Measurements from ENCODE around the gene PLA2G6.

Gene PLA2G6

DNA sequence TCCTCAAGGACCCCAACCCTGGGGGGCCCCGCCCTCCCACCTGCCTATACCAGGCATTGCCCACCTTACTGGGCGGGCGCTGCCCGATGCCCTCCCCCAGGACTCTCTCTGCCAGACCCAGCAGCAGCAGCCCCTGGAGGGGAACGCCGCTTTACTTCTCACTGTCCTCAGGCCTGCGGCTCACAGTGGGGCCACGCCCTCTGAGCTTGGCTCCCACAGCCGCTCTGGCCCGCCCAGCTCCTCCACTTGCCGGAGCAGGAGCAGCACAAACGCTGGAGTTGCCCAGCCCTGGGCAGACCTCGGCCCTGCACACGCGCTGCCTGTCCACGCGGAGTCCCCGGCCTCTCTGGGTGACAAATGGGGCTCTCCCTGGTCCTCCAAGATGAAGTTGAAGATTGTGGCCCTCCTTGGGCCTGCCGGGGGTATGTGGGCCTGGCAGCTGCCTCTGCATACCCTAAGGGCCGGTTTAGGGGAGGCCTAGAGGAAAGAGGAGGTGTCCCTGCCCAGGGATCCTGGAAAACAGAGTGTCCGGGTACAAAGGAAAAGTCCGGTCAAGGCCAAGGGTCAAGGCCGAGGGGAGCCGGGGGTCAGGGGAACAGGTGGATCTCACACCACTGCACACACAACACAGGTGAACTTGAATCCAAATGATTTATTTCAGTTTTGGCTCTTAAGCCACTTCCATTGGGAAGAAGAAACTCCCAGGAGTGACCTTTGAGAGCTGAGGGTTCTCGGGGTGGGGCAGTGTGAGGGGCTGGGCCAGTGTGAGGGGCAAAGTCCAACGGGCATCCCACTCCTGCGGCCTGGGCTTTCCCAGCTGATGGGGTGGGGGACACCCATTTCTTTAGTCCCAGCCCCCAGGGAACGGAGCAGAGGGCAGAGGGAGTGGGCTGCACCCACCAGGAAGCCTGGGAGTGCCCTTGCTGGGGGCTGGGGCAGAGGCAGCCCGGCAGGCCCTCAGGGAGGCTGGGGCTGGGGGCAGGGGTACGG, 70.5 kb downstream of the PLA2G6 start:
- no peak for DNase-seq (ENCODE audit: low read depth in 2 of 2)

DNA sequence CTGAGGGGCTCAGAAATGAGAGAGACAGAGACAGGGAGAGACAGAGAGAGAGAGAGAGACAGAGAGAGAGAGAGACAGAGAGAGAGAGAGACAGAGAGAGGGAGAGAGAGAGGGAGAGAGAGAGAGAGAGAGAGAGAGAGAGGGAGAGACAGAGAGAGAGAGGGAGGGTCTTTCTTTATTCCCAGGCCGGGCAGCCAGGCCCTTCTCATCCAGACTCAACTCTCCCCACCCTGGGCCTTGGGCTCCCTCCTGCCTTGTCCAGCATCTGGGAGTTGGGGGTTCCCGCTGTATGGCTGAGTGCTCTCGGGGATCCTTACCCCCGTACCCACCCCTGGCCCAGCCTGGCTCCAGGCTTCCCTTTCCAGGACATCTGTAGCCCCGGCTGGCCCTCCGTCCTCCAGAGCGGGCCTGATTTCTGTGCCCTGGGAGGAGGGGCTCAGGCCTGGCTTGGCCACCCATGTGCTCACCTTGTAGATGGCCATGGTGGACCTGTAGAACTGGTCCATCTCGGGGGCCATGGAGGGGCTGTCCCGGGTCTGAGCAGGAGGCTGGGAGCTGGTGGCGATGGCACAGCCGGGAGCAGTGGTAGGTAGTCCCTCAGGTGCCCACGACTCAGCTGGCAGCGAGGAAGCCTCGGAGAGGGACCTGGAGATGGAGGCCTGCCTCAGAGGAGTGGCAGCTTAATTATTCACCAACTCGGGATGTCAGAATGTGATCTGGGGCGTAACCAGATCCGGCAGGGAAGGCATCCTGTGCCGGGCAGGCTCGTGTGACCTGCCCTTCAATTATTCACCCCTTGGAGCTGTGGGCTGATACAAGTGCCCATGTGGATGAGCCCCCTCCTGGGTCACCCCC, 71.4 kb downstream of the PLA2G6 start, which contains the start of gene BAIAP2L2:
Gene BAIAP2L2, minus strand, starts transcription at position 677 of the 855 bp plus-strand sequence. Its CDS starts 159 bp downstream, at position 518.
- no peak for DNase-seq (ENCODE audit: low read depth in 2 of 2)

DNA sequence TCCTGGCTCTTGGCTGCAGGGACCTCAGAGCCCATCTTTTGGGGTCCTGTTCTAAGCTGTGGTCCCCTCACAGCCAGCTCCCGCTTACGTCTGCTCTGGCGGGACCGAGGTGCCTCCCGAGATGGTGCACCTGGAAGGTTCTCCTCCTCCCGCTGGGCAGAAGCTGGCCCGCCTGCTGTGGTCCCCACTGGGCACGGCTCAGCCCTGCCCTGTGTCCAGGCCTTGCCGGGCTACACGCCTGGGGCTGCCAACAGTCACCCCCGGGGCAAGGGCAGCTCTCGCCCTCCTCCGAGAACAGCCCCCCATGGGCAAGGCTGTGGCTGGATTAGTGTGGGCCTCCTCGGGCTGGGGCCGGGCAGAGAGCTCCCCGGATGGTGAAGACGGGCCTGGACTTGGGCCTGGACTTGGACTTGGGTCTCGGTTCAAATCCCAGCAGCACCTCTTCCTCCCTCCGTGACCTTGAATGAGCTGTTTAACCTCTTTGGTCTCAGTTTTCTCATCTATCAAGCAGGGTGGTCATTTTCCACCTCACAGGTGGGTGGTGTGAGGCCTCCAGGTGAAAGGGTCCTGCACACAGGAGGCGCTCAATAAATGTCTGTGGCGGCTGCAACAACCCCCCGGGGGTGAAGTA, 72.1 kb downstream of the PLA2G6 start:
- DNase-seq (ENCODE audit: low read depth in 2 of 2) = no peak

DNA sequence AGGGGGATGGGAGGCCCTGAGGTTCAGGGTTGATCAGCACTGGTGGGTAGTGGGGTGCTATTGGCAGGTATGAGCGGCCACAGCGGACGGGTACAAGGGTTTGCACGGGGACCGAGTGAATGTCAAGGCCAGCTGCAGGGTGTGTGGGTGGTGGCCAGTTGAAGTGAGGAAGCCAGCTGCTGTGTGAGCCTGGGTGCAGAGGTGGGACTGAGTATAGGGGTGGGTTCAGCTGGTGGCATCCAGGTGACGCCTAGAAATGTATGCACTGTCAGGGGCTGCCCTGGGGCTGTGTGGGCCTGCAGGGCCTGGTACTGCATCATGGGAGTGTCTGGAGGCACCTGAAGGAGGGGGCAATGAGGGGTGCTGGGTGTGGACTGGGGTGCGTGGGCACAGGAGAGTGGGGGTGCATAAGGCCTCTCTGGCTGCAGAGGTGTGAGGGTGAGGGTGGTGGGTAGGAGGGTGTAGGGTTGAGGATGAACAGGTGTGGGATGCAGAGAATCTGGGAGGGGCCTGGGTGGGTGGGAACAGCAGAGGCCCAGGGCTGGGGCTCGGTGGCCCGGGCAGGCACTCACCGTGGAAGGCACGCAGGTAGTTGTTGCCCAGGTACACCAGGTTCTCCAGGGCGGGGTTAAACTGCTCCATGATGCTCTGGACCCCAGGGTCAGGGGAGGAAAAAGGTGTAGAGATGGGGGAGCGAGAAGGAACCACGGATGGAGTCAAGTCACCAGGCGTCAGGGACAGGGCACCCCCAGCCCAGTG, 72.9 kb downstream of the PLA2G6 start:
- no peak for DNase-seq (ENCODE audit: low read depth in 2 of 2)

DNA sequence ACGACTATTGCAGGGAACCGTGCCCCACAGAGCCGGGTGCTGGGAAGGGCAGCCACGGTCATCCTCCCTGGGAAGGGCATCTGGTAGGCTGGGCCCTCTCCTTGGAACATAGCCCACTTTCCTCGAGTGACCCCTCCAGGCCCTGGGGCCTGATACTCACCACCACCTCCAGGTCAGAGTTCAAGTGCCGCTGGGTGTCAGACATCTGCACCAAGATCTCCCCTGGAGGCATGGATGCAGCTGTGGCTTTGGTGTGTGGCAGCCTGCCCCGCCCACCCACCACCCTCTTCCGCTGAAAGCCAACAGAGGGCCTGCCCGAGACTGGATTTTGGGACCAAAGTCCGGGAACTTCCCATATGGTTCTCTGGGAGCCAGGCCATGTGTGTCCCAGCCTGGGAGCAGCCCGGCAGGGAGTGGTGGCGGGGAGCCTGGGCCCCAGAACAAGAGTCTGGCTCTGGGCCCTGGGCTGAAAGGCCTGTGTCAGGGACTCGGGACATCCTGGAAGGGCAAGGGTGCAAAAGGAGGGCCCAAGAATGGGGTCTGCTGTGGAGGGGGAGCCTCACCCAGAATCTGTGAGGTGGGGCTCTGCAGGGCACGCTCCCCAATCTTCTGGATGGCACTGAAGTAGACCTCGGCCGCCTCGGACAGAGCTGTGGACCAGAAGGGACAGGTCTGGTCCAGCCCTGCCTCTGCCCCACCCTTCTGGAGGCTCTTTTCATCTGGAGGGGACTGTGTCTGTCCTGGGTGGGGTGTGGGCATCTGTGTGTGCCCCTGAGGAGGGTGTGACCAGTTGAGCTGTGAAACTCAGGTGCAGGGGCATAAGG, 73.7 kb downstream of the PLA2G6 start:
- DNase-seq (ENCODE audit: low read depth in 2 of 2) = no peak

DNA sequence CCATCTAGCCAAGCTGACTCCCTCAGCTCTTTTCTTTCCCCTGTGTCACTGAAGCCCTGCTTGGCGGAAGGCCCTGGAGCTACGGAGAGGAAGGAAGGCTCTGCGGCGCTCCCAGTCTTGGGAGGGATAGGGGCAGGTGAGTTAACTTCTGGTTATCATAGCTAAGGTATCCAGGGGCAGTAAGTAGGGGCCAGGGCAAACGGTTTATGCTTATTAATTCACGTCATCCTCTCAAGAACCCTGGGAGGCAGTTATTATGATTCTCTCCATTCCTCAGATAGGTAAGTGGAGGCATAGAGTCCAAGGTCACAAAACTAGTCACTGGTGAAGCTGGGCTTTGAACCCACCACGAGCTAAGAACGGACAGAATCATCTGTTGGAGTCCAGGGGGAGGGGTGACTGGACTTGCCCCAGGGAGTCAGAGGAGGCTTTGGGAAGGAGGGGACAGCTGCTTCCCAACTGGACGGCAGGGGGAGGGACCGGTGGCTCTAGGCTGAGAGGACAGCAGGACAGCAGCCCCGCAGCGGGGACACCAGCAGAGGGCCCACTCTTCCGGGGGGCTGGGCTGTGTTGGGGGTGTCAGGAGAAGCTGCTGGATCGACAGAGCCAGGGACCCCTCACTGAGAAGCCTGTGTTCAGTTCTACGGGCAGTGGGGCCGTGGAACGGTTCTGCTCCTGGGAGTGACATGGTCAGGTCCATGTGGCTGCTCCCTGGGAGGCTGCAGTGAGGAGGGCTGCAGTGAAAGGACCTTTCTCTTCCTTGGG, 74.6 kb downstream of the PLA2G6 start:
- DNase-seq (ENCODE audit: low read depth in 2 of 2) = no peak

DNA sequence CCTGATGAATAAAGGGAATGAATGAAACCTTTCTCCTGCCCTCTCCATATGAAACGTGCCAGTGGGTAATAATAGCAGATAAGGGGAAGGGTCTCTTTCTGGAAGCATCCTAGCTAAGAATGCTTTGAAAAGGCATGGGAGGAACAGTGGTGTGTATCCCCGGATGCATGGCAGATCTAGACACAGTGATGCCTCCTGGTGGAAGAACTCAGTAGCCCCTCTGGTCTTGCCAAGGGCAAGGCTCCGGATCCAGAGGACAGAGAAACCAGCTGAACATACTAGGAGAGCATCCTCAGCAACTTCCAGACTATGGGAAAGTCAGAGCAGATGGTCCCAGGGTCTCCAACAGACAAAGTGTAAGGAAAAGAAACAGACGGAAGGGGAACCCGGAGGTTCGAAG, 77.5 kb downstream of the PLA2G6 start:
- no peak for DNase-seq (ENCODE audit: low read depth in 2 of 2)

DNA sequence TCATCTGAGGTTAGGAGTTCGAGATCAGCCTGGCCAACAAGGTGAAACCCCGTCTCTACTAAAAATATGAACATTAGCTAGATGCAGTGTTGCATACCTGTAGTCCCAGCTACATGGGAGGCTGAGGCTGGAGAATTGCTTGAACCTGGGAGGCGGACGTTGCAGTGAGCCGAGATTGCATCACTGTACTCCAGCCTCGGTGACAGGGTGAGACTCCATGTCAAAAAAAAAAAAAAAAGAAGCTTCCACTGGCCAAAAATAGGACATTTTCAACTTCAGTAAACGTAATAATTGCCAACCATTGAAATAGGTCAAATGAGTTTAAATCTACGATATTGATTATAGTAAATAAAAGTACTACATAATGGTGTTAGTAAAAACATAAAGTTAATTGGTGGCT, 78.0 kb downstream of the PLA2G6 start:
- no peak for DNase-seq (ENCODE audit: low read depth in 2 of 2)

DNA sequence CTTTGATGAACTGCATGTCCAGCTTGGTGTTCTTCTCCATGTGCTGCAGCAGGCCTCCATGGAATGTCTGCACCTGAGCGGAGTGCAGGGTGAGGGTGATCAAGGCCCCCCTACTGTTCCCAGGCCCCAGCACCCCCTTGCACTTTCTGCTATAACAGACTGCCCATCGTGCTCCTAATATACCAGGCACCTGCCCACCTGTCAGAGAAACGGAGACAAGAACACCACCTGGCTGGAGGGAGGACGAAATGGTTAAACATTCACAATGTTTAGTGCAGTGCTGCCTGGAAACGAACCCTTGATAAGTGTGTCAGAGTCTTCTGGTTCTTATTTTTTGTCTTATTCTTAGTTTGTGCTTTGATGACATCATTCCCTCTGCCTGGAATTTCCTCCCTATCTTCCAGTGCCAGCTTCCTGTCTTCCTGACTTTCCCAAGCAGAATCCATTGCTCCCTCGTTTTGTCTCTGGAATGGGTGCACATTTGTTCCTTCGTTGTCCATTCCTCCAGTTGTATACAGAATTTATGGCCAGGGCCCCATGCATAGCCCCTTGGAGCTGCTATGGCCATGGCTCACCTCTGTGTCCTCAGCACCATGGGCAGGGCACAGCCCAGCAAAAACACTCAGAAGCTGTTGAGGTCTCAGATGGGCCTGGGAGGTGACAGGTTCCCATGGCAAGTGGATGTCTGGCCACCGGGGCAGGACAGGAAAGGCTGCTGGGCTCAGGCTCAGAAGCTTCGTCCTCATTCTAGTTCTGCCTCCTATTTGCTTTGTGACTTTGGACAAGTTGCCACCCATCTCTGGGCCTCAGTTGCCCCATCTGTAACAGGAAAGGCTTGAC, 83.0 kb downstream of the PLA2G6 start:
- DNase-seq (ENCODE audit: low read depth in 2 of 2) = no peak

DNA sequence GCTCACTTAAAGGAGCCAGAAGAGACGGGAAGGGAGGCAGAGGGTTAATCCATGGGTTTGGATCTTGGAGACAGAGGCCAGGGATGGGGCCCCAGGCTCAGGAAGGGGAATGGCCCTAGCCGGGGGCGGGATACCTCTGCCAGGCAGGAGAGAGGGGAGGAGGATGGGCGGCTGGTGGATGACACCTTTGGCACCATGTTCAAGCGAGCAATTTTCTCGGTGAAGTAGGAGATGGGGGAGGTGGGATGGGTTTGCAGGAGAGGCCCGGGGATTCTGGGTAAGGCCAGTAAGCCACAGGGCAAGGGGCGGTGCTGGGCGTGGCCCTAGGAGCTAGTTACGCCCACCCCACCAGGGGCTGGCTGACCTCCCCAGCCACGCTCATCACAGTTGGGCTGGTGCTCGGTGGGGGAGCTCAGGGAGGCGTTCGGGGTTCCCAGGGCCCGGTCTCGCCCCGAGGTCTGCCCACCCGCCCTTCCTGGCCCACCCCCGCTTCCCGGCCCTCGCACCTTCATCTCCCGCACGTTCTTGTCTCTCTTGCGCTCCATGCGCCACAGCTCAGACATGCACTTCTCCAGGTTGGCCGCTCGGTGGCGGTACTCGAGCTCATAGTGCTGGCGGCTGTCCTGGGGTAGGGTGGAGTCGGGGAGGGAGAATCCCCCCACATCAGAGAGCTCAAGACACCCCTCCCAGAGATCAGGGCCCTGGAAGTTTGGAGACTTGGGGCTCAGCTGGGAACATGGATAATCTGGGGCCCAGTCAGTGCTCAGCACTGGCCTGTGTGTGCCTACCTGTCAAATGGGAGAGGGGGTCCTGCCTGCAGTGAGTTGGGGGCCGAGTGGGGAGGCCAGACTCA, 83.8 kb downstream of the PLA2G6 start:
- no peak for DNase-seq (ENCODE audit: low read depth in 2 of 2)

DNA sequence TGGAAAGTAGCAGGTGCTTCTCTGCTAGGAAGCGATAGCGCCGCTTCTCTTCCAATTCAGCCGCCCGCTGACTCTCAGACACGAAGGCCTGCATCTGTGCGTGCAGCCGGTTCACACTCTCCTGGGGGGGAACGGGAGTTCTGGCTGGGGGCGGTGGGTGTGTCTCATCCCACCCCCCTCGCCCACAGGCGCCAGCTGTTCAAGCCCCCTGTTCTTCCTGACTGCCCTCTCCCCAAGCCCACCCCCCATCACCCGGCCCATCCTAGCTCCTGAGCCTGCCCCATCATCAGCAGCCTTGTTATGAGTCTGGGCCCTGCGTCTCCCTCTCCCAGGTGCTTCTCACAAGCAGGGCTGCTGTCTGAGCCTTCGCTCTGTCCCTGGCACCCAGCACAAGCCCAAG, 84.6 kb downstream of the PLA2G6 start:
- DNase-seq (ENCODE audit: low read depth in 2 of 2) = no peak

DNA sequence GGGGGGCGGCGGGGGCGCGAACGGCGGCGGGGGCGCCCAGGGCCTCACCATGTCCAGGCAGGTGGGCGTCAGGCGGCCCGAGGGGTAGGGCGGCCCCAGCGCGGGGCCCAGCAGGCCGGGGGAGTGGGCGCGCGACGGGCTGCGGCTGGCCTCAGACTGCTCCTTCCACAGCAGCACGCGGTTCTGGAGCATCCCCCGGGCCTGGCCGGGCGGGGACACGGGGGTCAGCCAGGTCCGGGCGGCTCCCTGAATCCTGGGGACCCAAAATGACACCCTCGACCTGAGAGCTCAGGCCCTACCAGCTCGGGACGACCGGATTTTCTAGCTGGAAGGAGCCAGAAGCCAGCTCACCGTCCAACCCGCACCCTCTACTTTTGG, 92.2 kb downstream of the PLA2G6 start:
- no peak for DNase-seq (ENCODE audit: low read depth in 2 of 2)

DNA sequence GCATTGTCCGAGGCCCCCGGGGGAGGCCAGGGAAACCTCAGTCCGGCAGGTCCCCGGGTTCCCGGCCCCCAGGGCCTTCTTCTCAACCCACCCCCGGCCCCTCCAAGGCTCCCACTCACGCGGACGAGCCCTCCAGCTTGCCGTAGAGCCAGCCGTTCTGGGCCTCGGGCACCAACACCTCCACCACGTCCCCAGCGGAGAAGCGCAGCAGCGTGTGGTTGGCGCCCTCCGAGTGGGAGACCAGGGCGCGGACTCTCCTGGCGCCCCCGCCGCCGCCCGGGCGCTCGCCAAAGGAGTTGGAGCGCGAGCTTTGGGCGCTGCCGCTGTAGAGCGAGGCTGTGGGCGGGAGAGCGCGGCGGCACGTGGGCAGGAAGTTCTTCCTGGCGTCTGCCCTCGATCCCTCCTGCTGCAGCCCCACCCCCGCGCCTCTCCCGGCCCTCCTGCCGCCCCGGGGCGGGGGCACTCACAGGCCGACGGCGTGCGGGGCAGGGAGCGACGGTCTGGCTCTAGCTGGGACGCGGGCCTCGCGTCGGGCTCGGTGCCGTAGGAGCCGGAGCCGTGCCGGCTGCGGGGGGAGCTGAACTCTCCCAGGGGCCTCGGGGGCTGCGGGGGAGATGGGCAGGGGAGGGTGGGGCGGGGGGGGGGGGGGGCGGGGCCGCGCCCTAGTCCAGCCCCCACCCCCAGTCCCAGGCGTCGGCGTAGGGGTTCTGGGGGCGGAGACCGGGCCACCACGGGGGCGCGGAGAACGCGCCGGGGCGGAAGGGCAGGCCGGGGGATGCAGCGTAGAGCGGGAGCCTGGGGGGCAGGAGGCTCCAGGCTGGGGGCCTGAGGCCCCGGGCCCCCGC, 92.8 kb downstream of the PLA2G6 start:
- no peak for DNase-seq (ENCODE audit: low read depth in 2 of 2)

DNA sequence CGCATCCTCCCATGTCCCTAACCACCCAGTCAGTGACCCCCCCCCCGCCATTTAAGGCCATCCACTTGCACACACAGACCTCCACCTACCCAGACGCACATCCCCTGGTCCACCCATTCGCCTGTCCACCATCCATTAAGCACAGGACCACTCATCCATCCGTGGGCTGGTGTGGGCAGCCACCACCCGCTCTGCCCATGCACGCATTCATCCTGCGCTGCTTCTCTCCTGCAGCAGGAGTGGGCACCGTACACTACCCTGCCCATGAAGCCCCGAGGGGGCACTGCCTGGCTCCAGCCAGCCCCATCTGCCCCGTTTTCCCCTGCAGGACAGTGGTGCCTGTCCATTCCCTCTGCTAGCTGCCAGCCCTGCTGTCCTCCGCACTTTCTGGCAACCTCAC, 93.8 kb downstream of the PLA2G6 start:
- DNase-seq (ENCODE audit: low read depth in 2 of 2) = no peak

DNA sequence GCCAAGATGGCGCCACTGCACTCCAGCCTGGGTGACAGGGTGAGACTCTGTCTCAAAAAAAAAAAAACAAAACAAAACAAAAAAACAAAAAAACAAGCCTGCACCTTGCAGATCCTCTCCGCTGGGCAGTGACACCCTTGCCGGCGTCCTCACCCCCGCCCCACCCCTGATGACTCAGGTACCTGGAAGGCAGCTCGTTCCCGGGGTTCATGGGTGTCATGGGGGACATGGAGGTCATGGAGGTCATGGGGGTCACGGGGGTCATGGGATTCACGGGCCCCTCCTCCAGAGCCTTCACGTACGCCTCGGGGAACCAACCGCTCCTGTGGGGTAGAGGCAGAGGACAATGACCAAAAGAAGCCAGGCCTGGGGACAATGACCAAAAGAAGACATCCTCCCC, 94.7 kb downstream of the PLA2G6 start:
- DNase-seq (ENCODE audit: low read depth in 2 of 2) = no peak

DNA sequence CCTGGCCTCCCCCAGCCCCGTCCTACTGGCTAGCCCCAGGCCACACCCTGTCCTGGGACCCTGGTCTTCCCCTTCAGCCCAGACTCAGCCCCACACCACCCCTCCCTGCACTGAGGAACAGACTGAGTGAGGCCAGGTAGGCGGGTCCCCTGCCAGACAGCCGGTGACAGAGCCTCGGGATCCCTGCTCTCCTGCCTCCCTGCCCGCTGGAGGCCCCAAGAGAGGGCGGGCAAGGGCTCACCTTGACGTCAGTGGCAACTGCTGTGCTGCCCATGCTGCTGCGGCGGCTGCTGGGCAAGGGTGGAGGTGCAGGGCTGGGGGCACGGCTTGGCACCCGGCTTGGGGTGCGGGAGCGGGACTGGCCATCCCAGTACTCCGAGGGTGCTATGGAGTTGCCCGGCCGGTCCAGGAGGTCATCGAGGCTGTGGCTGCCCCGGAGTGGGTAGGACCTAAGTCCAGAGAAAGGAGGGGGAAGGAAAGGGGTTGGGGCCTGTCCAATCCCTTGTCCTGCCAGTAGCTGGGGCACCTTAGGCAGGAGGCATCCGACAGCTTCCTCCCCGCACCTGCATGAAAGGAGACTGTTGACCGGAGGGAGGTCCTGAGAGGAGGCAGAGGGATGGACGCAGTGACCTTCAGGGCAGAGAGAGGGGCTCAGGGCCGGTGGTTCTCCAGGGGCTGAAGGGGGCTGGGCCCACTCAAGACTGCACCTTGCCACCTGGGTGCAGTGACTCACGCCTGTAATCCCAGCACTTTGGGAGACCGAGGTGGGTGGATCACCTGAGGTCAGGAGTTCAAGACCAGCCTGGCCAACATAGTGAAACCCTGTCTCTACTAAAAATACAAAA, 95.4 kb downstream of the PLA2G6 start:
- no peak for DNase-seq (ENCODE audit: low read depth in 2 of 2)

Measured in stimulated activated CD4-positive, alpha-beta T cell treated with anti-CD3 and anti-CD28 coated beads, Interleukin-15, amount 100 ng/mL, for 48 hours (primary cell).